HUDEP-2 (cell line): ENCODE data around the gene SDHAF3.
"Not testable (repeated sequence)": the region's sequence is repeated elsewhere in the genome, so short reads cannot be mapped to it uniquely, and the experiment has no call there.

Source experiments
- DNase-seq, 76 experiments: peaks; one replicate each; lab custom pipeline; 2025; ENCODE audit not compliant: unreplicated experiment in 76 of 76; lab: John Stamatoyannopoulos, UW

SDHAF3 gene

GRCh38 chr7:97120713-97121457 is 3.4 kb downstream of the SDHAF3 start:
- no peak for DNase-seq

DNA sequence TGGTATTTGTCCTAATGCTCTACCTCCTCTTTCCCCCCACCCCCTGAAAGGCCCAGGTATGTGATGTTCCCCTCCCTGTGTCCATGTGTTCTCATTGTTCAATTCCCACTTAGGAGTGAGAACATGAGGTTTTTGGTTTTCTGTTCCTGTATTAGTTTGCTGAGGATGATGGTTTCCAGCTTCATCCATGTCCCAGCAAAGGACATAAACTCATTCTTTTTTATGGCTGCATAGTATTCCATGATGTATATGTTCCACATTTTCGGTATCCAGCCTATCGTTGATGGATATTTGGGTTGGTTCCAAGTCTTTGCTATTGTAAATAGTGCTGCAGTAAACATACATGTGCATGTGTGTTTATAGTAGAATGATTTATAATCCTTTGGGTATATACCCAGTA is 5.6 kb downstream of the SDHAF3 start:
- DNase-seq: not testable (repeated sequence)

DNA sequence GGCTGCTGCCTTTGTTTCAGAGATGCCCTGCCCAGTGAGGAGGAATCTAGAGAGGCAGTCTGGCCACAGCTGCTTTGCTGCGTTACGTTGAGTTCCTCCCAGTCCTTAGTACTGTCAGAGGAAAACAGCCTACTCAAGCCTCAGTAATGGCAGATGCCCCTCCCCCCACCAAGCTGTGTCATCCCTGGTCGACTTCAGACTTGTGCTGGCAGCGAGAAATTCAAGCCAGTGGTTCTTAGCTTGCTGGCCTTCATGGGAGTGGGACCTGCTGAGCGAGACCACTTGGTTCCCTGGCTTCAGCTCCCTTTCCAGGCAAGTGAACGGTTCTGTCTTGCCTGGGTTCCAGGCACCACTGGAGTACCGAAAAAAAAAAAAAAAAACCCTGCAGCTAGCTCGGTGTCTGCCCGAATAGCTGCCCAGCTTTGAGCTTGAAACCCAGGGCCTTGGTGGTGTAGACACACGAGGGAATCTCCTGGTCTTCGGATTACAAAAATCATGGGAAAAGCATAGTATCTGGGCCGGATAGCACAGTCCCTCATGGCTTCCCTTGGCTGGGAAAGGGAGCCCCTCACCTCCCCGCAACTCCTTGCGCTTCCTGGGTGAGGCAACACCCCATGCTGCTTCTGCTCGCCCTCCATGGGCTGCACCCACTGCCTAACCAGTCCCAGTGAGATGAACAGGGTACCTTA is 9.1 kb downstream of the SDHAF3 start:
- no peak for DNase-seq

GRCh38 chr7:97128736-97129135 is 11.2 kb downstream of the SDHAF3 start:
- no peak for DNase-seq

- DNase-seq: peak in 14 of 76 experiments; percentile 2 to 45 (median 20)
Observed at GRCh38 chr7:97130417-97131139, 13.1 kb downstream of the SDHAF3 start.

DNA sequence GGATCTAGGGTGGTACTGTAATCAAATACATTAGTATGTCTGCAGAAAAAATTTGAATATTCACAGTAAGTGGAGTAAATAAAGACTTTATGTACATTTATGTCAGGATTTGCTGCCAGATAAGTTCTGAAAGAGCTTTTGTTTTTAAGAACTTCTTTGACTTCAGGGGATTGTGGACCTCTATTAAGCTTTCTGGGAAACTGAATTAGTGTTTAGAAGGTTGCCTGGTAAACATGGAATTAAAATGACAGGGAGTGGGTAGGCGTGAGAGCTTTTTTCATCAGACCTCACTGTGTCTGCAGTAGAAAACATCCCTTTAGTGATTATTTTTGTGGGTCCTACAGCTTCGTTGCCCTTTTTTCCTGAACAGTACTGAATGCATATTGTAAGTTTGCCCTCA is 15.7 kb downstream of the SDHAF3 start:
- DNase-seq: no peak

DNA sequence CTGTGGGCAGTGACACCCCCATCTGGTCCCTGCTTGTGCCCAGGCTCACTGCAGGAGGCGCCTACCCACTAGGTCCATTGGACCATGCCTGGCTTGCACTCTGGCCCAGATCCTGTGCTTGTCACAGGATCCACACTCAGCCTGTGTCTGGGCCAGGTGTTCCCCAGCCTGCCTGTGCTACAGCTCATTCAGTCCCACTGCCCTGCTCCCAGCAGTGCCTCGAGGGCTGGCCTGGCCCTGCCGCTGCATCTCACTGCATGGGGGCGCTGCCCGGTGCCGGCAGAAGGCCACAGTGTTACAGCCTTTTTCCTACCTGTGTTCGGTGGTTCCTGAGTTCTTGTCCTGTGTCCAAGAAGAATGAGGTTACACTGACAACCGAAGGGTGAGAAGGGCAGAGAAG is 21.3 kb downstream of the SDHAF3 start:
- DNase-seq: no peak

- peak in 18 of 76 experiments; percentile 0 to 50 (median 14) for DNase-seq
Observed at GRCh38 chr7:97145068-97145467, 27.6 kb downstream of the SDHAF3 start.

DNA sequence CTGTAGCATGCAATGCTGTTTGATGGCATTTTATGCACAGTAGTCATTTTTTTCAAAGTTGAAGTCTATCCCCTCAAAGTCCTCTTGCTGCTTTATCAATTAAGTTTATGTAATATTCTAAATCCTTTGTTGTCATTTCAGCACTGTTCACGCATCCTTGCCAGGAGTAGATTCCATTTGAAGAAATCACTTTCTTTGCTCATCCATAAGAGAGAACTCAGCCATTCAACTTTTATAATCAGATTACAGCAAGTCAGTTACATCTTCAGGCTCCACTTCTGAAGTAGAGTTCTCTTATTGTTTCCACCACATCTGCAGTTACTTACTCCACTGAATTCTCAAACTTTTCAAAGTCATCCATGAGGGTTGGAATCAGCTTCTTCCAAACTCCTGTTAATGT is 32.3 kb downstream of the SDHAF3 start:
- no peak for DNase-seq

DNA sequence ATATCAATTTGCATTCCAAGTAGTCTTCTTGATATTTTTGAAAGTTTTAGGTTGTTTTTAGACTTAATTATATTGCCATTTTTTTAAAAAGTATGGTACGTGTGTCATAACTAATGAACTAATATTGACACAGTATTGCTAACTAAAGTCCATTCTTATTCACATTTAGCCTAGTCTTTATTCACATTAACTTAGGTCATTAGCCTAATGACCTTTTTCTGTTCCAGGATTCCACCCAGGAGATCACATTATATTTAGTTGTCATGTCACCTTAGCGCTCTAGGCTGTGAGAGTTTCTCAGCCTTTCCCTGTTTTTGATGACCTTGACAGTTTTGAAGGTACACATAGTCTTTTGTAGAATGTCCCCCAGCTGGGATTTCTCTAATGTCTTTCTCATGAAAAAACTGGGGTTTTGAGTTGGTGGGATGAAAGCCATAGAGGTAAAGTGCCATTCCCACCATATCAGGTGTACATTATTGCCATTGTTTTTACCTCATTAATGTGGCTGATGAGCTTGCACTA is 38.5 kb downstream of the SDHAF3 start:
- no peak for DNase-seq

DNA sequence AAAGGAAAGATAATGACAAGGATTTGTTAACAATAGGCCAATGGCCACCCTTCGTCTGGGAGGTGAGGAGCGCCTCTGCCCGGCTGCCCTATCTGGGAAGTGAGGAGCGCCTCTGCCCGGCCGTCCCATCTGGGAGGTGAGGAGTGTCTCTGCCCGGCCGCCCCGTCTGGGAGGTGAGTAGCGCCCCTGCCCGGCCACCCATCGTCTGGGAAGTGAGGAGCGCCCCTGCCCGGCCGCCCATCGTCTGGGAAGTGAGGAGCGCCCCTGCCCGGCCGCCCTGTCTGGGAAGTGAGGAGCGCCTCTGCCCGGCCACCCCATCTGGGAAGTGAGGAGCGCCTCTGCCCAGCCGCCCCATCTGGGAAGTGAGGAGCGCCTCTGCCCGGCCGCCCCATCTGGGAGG is 42.5 kb downstream of the SDHAF3 start:
- not testable (repeated sequence) for DNase-seq

GRCh38 chr7:97161609-97162008 is 44.1 kb downstream of the SDHAF3 start:
- not testable (repeated sequence) for DNase-seq

DNA sequence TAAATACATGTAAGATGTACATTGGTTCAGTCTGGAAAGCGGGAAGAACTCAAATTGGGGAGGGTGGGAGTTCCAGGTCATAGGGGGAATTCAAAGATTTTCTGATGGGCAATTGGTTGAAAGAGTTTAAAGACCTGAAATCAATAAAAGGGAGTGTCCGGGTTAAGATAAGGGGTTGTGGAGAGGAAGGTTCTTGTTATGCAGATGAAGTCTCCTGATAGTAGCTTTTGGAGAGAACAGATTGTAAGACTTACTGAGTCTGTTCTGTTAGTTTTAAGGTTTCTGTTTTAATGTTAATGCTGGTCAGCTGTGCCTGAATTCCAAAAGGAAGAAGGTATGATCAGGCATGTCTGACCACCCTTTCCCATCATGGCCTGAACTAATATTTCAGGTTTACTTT is 48.8 kb downstream of the SDHAF3 start:
- no peak for DNase-seq

GRCh38 chr7:97167176-97167575 is 49.7 kb downstream of the SDHAF3 start:
- no peak for DNase-seq

- no peak for DNase-seq
Observed at GRCh38 chr7:97167749-97168148, 50.3 kb downstream of the SDHAF3 start.

DNA sequence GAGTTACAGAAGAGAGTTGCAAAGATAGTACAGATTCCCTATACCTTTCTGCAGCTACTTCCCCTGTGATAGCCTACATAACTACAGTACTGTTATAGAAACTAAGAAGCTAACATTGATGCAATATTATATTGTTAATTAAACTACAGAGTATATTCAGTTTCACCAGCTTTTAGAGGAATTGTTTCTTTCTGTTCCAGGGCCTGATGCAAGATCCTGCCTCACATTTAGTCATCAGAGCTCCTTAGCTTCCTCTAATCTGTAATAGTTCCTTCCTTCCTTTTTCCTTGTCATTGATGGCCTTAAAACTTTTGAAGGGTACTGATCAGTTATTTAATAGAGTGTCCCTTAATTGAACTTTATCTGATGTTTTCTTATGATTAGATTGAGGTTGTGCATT is 56.8 kb downstream of the SDHAF3 start:
- no peak for DNase-seq

DNA sequence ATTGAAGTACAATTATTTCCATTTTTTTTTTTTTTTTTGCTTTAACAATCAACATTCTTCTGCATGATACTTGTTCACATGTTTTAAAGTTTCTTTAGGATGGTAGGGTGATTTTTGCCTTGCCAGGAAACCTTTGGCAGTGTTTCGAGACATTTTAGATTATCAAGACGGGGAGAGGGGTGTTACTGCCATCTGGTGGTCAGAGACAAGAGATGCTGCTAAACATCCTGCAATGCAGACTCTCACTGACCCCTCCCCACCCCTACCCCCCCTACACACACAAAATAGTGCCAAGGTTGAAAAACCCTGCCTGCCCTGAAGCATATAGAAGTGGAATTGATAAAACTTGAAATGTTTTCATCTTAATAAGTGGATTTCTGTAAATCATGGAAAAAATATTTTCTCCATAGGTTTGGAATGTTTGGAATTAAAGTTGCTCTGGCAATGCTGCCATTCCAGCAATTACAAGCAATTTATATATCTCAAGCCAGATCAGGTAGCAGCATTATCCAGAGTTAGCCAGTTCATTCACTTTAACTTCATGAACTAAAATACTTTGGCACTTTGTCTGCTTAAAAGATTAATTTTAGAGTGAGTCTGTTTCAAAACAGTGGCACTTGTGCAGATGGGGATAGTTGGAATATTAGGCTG is 62.1 kb downstream of the SDHAF3 start:
- DNase-seq: peak in 46 of 76 experiments; percentile 1 to 54 (median 17)

- peak in 8 of 76 experiments; percentile 0 to 27 (median 2) for DNase-seq
Observed at GRCh38 chr7:97187067-97187466, 69.6 kb downstream of the SDHAF3 start.

DNA sequence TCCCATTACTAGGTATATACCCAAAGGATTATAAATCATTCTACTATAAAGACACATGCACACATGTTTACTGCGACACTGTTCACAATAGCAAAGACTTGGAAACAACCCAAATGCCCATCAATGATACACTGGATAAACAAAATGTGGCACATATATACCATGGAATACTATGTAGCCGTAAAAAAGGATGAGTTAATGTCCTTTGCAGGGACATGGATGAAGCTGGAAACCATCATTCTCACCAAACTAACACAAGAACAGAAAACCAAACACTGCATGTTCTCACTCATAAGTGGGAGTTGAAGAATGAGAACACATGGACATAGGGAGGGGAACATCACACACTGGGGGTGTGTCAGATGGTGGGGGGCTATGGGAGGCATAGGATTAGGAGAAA is 78.7 kb downstream of the SDHAF3 start:
- DNase-seq: not testable (repeated sequence)

DNA sequence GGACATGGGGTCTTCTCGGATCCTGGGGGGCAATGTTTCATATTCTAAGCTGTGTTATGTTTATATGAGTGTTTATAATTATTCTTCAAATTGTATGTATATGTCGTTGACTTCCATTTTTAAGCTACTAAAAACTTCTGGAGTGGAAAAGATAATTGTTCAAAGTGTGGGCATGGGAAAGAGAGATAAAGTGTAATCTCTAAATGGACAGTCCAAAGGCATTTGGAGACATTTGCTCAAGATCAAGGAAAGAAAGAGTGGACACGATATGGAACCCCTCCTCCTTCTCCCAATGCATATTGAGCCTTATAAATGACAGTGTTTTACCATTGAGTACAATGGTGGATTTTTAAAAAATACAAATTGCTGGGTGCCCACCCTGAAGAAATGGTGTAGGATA is 81.1 kb downstream of the SDHAF3 start:
- no peak for DNase-seq

DNA sequence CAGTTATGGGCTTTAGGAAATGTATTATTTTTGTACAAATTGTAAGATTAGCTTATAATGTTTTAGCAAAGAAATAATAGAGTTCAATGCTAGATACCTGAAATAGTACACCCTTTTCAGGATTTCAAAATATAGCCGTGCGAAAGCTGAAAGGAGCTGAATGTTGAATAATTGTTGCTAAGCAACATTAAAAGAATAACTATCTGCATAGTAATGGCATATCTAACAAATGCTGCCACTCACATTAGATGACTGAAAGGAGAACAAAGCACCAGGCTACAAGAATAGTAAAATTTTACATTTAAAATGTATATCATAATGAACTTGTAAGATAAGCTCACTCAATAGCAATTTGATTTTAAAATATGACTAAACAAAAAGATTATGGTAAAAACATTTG is 82.5 kb downstream of the SDHAF3 start:
- no peak for DNase-seq
